HG03135 (cell line): ENCODE measurements around the gene PXDC1.
"Not testable (repeated sequence)": the region's sequence is repeated elsewhere in the genome, so short reads cannot be mapped to it uniquely, and the experiment has no call there.

Source experiments
- ATAC-seq: cut with Tn5 transposase; IDR thresholded peaks from one replicate; pipeline ENCODE4 v1.9.1; 2021; ENCODE audit warnings: mild to moderate bottlenecking, moderate library complexity; ENCODE audit not compliant: unreplicated experiment

The PXDC1 gene

GRCh38 chr6:3764516-3765335 lies 13.2 kb upstream of the PXDC1 start:
- no peak for ATAC-seq

- no peak for ATAC-seq
These were observed 11.3 kb upstream of the PXDC1 start for GRCh38 chr6:3762852-3763251.

- no peak for ATAC-seq
These were observed 10.8 kb upstream of the PXDC1 start for GRCh38 chr6:3762359-3762758.

- no peak for ATAC-seq
These were observed 10.4 kb upstream of the PXDC1 start for GRCh38 chr6:3761989-3762270.

GRCh38 chr6:3759646-3760232 lies 8.2 kb upstream of the PXDC1 start:
- ATAC-seq: no peak

GRCh38 chr6:3758842-3759144 lies 7.3 kb upstream of the PXDC1 start:
- ATAC-seq: no peak

GRCh38 chr6:3757998-3758841 lies 6.7 kb upstream of the PXDC1 start:
- not testable (repeated sequence) for ATAC-seq

- ATAC-seq: no peak
These were observed 5.7 kb upstream of the PXDC1 start for GRCh38 chr6:3757241-3757641.

- no peak for ATAC-seq
These were observed 5.0 kb upstream of the PXDC1 start for GRCh38 chr6:3756546-3756945.

GRCh38 chr6:3755637-3756545 lies 4.4 kb upstream of the PXDC1 start:
- no peak for ATAC-seq

GRCh38 chr6:3754776-3755175 lies 3.3 kb upstream of the PXDC1 start:
- no peak for ATAC-seq

- not testable (repeated sequence) for ATAC-seq
These were observed 2.7 kb upstream of the PXDC1 start for GRCh38 chr6:3754032-3754725.

GRCh38 chr6:3753228-3753835 lies 1.8 kb upstream of the PXDC1 start:
- ATAC-seq: no peak

- ATAC-seq: no peak
These were observed 1.2 kb upstream of the PXDC1 start for GRCh38 chr6:3752531-3753227.

- peak; percentile 78 for ATAC-seq
These were observed 417 bp upstream of the PXDC1 start for GRCh38 chr6:3751730-3752530.

- peak; percentile 4 for ATAC-seq
These were observed 1.0 kb downstream of the PXDC1 start for GRCh38 chr6:3750317-3751076.

GRCh38 chr6:3749977-3750316 lies 1.6 kb downstream of the PXDC1 start:
- no peak for ATAC-seq
